ENCODE results near the gene ARHGAP6.

ARHGAP6 gene

GRCh38 chrX:11665168-11666111, at the start of gene ARHGAP6:
Gene ARHGAP6, minus strand, starts transcription at chrX:11665920. Its CDS starts 1,092 bp downstream, at chrX:11664828.
- no peak for DNase-seq

GRCh38 chrX:11704725-11705495, 39.2 kb upstream of the ARHGAP6 start:
- DNase-seq: no peak

- DNase-seq: no peak
Observed at GRCh38 chrX:11703855-11704254, 38.1 kb upstream of the ARHGAP6 start.

GRCh38 chrX:11702965-11703631, 37.4 kb upstream of the ARHGAP6 start:
- DNase-seq: no peak

GRCh38 chrX:11702420-11702819, 36.7 kb upstream of the ARHGAP6 start:
- no peak for DNase-seq

GRCh38 chrX:11698702-11699101, 33.0 kb upstream of the ARHGAP6 start:
- DNase-seq: no peak

GRCh38 chrX:11688201-11688600, 22.5 kb upstream of the ARHGAP6 start:
- no peak for DNase-seq

- no peak for DNase-seq
Observed at GRCh38 chrX:11687157-11687556, 21.4 kb upstream of the ARHGAP6 start.

- no peak for DNase-seq
Observed at GRCh38 chrX:11683057-11683456, 17.3 kb upstream of the ARHGAP6 start.

GRCh38 chrX:11678158-11678557, 12.4 kb upstream of the ARHGAP6 start:
- no peak for DNase-seq

GRCh38 chrX:11672213-11672612, 6.5 kb upstream of the ARHGAP6 start:
- DNase-seq: no peak

- DNase-seq: no peak
Observed at GRCh38 chrX:11670316-11670715, 4.6 kb upstream of the ARHGAP6 start.

GRCh38 chrX:11666952-11667685, 1.4 kb upstream of the ARHGAP6 start:
- no peak for DNase-seq

- DNase-seq: no peak
Observed at GRCh38 chrX:11666164-11666563, 444 bp upstream of the ARHGAP6 start.

- DNase-seq: no peak
Observed at GRCh38 chrX:11664211-11665167, 1.2 kb downstream of the ARHGAP6 start.

GRCh38 chrX:11663875-11664210, 1.9 kb downstream of the ARHGAP6 start:
- no peak for DNase-seq

- DNase-seq: no peak
Observed at GRCh38 chrX:11655282-11656015, 10.3 kb downstream of the ARHGAP6 start.

GRCh38 chrX:11648705-11649519, 16.8 kb downstream of the ARHGAP6 start:
- no peak for DNase-seq

GRCh38 chrX:11647138-11647537, 18.6 kb downstream of the ARHGAP6 start:
- no peak for DNase-seq

Measured in activated T-cell treated with anti-CD3 and anti-CD28 coated beads for 4 hours (primary cell).